ENCODE data around the gene PPFIA1.
A peak's percentile ranks its signal among the peaks of the same experiment; 100 is the strongest.
"Not testable (repeated sequence)": the region's sequence is repeated elsewhere in the genome, so short reads cannot be mapped to it uniquely, and the experiment has no call there.

PPFIA1 gene

DNA sequence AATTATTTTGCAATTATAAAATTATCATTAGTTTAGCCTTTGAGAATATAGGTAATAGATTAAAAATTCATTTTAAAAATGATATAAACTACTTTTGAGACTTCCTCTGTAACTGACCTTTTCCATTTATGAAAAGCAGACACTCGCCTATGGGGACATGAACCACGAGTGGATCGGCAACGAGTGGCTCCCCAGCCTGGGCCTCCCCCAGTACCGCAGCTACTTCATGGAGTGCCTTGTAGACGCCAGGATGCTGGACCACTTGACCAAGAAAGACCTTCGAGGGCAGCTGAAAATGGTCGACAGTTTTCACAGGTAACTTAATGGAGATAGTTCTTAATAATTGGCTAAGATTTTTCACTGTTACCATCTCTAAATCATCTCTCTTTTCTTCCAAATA, 101.6 kb downstream of the PPFIA1 start:
- Histone ChIP-seq H3K27ac (no peak overlapping the region), H3K4me3 (no peak overlapping the region)

DNA sequence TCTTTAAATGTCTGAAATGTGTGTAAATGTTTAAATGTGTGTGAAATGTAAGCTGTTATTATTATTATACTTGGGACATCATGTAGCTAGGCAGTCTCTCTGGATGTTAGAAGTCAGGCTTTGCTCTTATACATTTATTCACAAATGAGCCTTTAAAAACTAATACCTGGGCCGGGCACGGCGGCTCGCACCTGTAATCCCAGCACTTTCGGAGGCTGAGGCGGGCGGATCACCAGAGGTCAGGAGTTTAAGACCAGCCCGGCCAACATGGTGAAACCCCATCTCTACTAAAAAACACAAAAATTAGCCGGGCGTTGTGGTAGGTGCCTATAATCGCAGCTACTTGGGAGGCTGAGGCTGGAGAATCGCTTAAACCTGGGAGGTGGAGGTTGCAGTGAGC, 106.1 kb downstream of the PPFIA1 start:
- no peak overlapping the region for H3K27ac ChIP-seq
- H3K4me3 ChIP-seq = no peak overlapping the region

DNA sequence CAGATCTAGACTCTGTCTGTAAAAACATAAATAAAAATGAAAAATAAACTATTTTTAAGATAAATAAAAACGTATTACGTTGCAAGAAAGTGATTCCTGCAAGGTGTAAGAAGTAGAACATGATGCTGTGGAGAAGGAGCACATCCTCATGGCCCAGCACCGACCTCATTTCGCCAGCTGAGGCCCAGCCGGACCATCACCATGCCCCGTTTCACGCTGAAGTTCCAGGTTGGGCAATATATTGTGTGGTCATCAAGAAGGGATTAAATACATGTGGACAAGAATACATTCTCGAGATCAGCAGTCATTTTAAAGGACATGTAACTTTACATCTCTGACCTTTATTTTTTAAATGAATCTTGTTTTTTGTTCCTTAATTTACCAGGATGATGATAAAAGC, 107.2 kb downstream of the PPFIA1 start:
- no peak overlapping the region for H3K4me3 ChIP-seq
- H3K27ac ChIP-seq = no peak overlapping the region

DNA sequence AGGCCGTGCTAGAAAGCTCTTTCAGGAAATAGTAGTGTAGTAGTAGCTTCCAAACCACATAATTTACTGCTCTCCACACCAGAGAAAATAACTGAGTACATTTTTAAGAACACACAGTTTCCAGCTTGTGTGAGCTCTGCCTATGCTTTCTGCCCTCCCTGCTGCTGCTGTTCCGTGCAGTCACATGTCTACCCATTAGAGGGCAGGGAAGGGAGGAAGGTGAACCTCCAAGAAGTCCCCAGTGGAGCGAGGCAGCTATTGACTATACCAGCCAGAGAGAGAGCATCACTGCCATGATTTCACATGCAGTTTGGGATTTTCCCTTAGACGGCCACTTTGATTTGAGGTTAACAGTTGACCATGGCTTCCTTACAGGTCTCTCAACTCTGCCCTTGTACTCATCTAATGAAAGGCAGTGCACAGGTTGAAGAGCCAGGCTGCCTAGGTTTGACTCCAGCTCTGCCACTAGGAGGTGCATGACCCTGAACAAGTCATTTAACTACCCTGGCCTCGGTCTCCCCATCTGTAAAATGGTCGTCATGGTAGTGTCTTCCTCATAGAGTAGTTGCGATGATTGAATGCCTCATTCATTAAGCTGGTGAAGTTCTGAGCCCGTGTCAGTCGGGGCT, 108.1 kb downstream of the PPFIA1 start:
- no peak overlapping the region for H3K27ac ChIP-seq
- H3K4me3 ChIP-seq = no peak overlapping the region

DNA sequence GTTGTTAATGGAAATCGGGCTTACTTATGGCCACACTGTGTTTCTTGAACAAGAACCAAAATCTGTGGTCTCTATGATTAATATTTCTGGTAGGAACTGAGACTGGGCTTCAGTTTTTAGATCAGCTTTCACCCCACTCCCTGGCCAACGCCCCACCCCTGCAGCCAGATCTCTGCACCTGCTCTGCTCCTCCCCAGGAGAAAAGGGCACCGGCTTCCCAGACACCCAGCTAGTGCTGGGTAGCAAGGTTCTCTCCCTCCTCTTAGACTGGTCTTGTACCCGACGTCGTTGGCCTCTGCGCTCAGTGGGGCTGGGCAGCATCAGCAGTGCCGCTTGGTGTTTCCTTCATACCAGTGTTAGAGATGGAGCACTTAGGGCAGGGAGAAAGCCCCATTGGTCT, 110.9 kb downstream of the PPFIA1 start:
- no peak overlapping the region for H3K4me3 ChIP-seq
- H3K27ac ChIP-seq = no peak overlapping the region

DNA sequence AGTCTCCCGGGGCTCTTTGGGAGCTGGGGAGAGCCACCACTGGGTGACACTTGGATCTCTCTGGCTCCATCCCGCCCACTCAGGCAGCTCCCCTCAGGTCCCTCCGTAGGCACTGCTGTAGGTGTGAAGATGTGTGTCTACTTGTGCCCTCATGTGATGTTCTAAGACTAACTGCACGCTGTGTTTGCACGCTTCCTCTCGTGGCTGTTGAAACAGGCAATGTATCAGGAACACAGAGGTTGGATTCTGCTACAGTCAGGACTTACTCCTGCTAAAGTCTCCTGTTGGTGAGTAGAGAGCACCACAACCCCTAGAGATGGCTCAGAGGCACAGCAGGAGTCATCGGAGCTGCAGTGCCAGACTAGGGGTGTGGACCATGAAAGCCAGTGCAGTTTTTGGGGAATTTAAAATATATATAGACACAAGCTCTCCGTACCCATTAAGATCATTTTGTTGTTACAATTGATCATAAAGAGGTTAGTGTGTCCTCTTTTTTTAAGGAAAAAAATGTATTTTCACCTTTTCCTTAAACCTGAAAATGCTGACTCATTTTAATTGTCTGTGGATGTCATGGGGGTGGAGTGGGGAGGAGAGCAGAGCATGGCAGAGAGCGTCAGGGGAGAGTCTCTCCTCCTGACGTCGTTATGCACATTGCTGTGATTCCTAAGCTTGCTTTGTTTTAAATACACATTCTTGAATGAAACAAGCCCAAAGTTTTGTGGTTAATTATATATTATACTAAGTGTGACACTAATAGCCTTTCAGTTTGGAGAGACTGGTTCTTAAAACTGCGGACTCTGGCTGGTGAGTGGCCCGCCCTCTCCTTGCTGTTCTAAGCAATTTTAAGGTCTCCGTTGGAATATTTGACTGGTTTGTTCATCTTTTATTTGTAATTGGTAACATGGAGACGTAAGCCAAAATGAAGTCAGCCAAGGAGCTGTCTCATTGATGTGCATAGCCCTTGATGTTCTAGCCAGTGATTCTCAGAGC, 111.7 kb downstream of the PPFIA1 start:
- peak overlapping the region in 2 of 21 experiments; percentile 7 to 13 for H3K27ac ChIP-seq

DNA sequence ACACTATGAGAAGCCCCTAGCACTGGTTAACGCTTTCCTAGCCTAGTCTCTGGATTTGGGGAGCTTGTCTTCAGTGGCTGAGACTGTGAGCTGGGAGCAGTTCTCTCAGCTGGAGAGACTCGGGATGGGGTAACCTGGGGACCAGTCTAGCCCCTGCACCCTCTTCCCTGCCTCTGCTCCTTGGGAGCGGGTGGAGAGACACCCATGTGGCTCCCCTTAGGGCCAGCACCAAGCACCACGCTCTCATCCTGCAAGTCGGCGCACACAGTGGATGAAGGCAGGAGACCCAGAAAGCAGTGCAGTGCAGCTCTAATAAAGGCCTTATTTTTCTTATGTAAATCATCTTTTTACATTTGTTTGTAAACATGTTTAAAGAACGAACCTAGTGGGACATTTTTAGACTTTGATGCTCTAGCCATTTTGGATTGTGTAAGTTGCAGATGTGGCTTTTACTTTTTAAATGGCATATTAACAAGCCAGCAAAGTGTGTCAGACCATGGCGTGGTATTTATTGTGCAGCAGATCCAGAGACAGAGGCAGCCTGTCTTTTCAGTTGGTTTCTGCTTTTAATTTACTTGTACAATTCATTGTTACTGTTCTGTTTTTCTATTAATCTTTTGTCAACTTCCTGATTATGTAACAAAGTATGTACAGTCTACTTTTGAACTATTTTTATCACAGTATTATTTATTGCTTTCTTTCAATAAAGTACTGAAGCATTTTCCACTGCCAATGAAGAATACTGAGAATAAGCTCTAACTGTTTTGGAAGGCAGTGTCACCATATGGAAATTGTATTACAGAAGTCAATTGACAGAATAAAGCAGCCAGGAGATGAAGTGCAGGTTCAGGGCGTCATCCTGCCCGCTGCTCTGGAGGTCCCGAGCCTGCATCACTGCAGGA, 113.4 kb downstream of the PPFIA1 start:
- Histone ChIP-seq H3K27ac (peak overlapping the region in 2 of 21 experiments; percentile 2 to 50), H3K4me3 (no peak overlapping the region)

More for the DNA sequence above, 111.7 kb downstream of the PPFIA1 start:
- H3K4me3 ChIP-seq = no peak overlapping the region

DNA sequence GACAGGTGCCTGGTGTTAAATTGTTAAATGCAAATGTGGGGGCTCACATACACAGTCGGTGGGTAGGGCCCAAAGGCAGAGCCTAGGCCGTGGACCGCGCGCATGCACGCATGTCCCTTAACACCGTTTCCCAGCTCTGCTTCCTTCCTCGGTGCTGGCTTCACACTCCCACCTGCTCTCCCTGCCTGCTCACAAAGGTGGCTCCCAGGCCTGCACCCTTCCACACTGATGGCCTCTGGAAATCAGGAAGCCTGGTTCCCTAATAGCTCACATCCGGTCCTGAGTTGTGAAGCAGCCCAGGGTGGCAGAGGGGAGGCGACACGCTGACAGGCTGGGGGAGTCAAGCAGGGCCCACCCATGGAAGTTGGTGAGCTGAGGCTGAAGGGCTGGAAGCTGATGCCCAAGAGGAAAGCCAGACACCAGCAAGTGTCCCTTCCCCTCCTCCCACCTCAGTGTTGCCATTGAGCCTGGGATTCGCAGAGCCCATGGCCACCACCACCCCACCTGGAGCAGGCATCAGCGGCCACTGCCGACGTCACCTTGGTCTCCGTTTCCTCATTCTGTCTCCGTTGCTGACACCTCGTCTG, 114.2 kb downstream of the PPFIA1 start:
- Histone ChIP-seq H3K27ac (peak overlapping the region in 1 of 21 experiments; percentile 18), H3K4me3 (no peak overlapping the region)

DNA sequence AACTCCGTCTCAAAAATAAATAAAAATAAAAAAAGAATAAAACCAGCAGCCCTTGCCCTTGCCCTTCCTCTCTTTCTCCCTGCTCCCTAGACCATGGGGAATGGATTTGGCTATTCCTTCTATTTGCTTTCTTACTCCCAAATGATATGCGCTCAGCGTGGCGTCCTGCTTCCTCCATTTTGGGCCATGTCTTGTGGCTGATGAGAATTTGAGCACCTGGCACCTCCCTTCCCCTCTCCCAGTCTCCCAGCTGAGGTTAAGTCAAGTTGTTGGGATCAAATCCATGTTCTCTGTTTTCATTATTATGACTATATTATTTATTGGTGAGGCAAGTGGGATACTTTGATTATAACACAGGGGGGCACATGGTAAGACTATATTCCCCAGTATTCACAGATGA, 117.1 kb downstream of the PPFIA1 start:
- no peak overlapping the region for H3K4me3 ChIP-seq
- H3K27ac ChIP-seq = no peak overlapping the region

DNA sequence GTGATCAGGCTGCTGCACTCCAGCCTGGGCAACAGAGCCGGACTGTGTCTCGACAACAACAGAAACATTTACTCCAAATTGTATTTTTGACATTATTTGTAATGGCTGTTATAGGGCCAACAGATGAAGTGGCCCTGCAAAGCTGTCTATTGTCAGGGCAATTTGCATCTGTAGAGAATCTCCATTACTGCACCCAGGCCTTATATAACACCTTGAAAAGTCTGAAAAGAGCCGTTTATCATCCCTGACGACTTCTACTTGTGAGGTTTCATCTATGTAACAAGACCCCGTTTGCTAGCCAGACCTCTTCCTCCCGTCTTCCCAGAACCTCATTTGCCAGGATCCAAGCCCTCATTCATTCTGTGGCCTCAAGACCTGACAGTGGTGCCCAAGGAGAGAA, 118.7 kb downstream of the PPFIA1 start:
- Histone ChIP-seq H3K4me3 (no peak overlapping the region), H3K27ac (no peak overlapping the region)

DNA sequence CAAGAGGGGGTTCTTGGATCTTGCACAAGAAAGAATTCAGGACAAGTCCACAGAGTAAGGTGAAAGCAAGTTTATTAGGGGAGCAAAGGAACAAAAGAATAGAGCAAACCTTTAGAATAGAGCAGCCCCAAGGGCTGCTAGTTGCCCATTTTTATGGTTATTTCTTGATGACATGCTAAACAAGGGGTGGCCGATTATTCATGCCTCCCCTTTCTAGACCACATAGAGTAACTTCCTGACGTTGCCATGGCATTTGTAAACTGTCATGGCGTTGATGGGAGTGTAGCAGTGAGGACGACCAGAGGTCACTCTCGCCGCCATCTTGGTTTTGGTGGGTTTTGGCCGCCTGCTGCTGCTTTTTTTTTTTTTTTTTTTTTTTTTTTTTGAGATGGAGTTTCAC, 120.4 kb downstream of the PPFIA1 start:
- not testable (repeated sequence) for H3K4me3 ChIP-seq, H3K27ac ChIP-seq

DNA sequence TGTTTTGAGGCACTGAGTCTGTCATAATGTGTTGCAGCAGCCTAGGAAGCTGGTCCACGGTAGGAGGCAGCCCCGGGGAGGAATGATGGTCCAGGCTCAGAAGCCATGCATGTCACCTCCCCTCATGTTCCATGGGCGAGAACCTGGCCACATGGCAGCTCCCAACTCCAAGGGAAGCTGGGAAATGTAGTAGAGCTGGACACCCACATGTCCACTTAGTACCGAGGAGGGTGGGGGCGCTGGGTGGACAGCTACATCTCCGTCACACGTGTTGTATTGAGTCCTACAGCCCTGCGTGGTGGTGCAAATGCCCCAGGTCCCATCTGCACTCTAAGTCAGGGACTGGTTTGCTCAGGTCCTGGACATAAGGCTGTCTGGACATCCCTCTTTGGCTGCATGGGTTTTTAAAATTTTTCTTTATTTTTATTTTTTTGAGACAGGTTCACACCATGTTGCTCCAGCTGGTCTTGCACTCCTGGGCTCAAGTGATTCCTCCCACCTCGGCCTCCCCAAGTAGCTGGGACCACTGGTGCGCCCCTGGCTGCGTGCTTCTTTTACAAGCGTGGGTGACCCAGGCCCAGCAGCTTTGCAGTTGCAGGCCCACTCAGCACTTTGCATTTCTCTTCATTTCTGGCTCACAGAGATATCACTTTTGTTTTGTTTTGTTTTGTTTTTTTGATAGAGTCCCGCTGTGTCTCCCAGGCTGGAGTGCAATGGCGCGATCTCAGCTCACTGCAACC, 123.9 kb downstream of the PPFIA1 start:
- H3K4me3 ChIP-seq = no peak overlapping the region
- H3K27ac ChIP-seq = no peak overlapping the region

DNA sequence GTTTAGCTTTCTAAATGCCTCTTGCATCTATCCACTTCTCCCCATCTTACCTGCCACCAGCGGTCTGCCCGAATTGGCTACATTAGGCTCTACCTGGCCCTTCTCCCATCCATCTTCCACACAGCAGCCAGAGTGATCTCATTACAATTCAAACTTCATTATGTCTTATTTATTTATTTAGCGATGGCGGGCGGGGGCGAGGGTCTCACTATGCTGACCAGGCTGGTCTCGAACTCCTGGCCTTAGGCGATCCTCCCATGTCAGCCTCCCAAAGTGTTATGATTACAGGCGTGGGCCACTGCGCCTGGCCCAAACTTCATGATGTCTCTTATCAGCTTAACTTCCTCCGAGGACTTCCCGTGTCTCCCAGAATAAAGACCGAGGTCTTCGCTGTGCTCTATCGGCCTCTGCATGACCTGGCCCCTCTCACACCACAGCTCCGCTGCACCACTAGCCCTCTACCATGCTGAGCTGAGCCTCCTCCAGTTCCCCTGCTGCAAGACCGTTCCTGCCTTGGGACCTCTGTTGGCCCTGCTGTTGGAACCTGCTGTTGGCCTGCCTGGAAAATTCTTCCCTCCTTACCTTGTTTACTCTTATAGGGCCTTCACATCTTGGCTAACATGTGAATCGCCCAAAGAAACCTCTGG, 127.0 kb downstream of the PPFIA1 start:
- Histone ChIP-seq H3K4me3 (peak overlapping the region; percentile 49 to 91 (median 71)), H3K27ac (peak overlapping the region in 16 of 21 experiments; percentile 83 to 97 (median 92))

DNA sequence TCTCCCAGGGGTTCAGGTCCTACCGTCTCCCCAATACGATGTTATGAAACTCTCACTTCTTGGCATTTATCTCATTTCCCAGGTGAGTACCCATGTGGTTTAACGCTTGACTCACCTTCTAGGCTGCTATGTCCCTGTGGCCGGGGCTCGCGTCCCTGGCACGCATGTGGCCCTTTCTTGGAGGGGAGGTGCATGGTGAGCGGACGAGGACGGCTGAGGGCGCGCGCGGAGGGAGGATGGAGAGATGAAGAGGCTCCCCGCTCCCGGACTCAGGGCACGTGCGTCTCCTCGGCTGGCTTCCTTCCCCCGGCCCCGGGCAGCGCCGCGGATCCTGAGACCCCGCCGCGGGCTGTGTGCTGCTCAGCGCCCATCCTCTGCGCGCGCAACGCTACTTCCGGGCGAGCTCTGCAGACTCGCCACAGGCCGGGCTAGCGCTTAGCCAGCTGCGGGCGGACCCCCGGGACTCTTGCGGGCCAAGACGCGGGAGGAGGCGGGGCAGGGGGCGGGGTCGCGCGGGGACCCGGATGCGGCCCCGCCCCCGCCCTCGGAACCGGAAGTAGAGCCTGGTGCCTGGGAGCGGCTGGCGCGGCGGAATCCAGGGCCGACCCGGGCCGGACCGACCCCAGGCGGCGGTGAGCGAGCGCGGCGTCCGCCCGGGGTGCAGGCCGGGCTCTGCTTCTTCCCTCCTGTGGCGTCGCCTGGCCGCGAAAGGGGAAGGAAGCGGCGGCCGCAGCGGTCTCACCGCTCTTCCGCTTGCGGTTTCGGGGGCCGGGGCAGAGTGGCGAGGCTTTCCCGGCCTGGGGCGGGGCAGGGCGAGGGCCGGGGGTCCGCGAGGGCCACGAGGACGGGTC, 127.7 kb downstream of the PPFIA1 start, which contains the start of gene CTTN:
Gene CTTN (plus strand): TSS at position 547 of the 851 bp plus-strand sequence. CDS start 8,769 bp downstream, outside the sequence.
- peak within 1 kb of the TSS; percentile 49 to 91 (median 71) for H3K4me3 ChIP-seq
- H3K27ac ChIP-seq = peak within 1 kb of the TSS; percentile 46 to 97 (median 91)

DNA sequence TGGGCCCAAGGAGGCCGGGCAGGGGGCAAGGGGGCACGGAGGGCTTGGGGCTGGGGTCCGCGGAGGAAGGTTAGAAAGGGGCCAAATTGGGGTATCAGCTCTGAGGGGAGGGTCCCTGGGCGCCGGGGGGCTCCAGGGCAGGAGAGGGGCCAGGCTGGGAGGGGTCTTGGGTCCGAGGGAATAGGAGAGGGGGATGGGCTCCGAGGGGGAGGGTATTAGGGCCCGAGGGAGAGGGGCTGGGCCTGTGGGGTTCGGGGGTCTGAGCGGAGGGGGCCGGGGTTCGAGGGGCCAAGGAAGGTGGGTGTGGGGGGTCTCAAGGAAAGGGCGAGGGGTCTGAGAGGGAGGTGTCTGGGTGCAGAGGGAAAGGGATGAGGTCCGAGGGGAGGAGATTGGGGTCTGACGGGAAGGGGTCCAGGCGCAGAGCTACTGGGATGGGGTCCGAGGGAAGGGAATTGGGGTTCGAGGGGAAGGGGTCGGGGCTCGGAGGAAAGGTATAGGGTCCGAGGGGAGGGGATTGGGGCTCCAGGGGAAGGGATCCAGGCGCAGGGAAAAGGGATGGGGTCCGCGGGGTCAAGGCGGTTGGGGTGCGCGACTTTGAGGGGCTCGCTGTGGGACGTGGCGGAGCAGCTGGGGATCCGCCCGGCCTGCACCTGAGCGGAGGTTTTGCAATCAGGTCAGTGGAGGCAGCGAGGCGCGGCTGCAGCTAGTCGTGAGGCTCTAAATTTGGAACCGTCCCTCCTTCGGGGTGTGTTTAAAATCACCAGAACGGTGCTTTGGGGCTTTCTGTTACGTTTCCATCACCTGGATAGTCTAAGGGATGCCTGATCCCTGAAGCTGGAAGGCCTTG, 128.6 kb downstream of the PPFIA1 start:
- Histone ChIP-seq H3K4me3 (peak overlapping the region; percentile 49 to 91 (median 71)), H3K27ac (peak overlapping the region; percentile 46 to 97 (median 91))

DNA sequence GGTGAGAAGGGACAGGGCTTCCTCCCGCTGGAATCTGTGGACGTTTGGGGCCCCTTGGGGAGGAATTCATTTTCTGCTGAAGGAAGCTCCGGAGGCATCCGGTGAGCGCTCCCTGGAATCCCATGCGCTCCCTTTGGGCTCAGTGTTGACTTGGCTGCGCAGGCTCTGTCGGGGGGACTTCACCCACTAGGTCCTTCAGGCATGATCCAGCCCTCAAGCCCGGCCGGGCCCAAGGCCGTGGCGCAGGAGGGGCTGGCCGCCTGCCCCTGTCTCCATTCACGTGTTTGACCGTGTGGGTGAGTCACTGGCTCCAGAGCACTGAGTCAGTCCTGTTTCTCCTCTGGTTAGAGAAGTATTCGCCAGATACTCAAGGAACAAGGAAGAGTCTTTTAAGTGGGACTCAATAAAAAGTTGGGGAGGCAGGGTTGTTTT, 129.2 kb downstream of the PPFIA1 start:
- Histone ChIP-seq H3K4me3 (peak overlapping the region; percentile 49 to 91 (median 71)), H3K27ac (peak overlapping the region; percentile 46 to 97 (median 91))
